ENCODE measurements around the gene PSMD6.

The PSMD6 gene

DNA sequence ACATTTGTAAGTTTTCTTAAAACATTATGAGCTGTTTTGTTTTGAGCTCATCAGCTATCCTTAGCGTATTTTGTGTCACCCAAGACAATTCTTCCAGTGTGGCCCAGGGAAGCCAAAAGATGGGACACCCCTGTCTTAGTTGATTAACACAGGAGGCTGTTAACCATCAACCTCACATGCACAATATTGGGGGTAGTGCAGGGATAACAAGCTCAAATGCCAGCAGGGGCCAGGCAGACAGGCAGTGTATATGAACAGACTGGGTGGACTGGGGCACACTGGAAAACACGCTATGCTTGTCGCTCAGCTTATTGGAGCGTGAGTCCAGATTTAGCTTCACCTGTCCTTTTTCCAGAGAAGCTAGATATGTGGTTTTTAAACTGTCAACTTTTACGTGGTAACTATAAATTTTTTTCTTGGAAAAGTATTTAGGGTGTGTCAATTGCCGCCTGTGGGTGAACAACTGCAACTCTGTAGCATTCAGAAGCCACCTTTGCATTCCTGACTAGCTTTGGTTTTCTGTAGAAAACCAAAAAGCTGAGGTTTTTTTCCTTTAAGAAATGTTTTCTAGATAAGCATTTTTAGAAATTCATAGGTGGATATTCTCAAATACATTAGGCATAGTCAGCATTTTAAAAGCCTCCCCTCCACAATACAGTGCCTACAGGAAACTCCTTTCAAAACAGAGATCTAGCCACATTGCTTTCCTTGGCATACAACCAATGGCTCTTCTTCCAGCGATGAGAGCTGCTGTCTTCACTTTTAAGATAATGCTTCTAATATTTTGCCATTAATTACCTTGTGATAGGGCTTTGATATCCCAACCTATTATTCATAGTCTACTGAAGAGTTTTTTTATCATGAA lies 14.6 kb downstream of the PSMD6 start:
- DNase-seq (ENCODE audit: low spot score), result no peak

DNA sequence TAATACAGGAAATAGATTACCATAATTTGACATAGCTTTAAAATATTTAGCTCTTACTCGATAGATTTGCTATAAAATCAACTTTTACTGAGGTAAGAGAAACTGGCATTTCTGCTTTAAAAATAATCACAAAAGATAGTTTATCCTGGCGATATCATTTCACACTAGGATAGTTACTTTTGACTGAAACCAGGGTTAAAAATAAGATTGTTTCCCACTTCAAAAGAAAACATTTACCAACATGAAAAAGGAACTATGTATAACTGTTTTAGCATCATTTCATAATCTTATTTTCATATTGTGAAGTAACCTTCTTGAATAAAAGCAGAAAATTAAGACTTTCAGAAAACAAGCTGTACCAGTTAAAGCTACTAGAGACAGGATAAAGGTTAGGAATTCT lies 15.3 kb downstream of the PSMD6 start:
- DNase-seq (ENCODE audit: low spot score), result no peak

DNA sequence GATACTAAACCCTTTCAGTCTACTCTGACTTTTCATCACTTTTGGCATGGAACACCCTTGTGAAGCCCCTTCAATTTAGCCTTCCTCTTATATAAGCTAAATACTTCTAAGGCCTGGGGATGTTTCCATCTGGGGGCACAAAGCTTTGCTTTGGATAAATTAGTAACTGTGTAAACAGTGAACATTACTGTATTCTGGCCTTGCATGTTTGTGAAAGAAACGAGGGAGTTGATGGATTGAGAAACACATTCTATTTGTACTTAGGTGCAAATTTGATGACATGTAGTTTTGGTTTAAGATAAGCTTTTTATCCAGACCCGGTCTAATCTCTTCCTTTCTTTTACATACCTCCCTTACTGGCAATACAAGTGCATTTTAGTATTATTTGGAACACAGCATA lies 19.7 kb downstream of the PSMD6 start:
- no peak for DNase-seq (ENCODE audit: low spot score)

DNA sequence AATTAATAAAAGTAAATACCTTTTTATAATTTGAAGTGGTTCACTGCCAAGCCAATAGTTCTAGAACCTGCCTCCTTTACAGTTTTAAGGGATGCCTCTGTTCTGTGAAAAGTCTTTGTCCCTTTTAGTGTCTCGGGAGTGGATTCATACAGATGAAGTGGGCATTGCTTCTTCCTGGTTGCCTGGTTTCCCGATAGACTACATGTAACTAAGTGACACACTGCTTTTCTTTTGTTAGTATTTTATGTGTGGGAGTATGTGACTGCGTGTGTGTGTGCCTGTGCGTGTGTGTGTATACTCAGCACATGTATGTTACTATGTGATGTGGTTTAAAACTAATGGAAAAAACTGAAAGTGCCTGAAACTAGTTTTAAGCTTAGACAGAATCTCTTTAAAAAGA lies 21.1 kb downstream of the PSMD6 start:
- no peak for DNase-seq (ENCODE audit: low spot score)

DNA sequence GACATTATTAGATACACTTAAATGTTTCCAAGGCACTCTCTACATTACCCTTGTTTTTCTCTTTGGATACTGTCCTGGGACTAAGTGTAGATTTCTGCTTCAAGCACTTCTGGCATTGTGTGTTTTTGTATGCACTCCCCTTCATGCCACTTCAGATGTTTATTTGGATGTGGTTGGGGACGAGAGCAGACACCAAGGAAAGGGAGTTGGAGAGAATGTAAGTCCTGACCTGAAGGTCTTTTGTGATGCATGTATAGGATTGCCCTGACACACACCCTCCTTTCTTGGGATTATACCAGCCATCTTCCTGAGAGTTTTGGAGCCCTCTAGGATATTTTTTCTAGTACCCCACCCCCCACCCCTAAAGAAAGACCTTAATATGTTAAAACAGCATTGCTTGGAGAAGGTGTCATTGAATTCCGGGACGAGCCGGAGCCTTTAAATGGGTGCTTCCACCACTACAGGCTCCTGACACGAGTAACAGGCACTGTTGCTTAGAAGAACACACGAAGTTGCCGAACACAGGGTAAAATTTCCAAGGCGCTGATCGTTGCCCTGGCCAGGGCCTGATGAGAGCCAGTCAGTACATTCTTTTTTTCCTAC lies 22.7 kb downstream of the PSMD6 start:
- DNase-seq (ENCODE audit: low spot score), result no peak

DNA sequence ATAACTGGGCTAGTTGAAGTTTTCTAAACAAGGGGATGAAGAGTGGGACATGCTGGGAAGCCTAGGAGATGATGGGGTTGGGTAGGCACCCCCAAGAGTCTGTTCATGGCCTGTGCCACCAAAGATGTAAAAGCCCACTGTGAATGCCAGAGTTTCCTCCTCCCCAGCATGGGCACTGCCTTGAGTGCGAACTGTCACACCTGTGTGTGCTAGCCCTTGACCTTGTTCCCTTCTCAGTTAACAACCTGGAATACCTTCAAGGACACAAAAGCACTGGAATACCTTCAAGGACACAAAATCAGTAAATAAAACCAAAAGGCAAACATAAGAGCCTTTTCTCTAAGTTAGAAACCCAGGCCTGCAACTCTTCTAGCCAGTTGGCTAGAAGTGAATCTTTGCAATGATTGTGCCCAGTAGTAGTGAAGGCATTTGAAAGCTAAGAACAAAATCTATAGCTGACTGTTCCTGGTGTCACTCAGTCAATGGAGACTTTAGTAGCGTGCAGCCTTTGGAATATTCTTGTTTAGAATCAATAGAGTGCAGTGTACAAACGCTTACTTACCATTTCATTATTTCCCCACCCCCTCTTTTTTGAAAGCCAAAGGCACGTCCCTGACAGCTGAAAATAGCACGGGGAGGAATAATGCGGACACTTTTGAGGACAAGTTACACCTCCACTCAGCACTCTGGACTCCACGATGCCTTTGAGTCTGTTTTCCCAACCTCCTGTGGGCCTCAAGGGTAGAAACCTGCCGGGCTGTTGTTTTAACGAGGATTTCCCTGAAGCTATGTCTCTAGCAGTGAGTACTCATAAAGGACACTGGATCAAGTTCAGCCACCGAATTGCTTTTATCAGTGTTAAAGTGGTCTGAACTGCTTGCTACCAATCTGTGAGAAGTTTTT lies 24.2 kb downstream of the PSMD6 start:
- no peak for DNase-seq (ENCODE audit: low spot score)

DNA sequence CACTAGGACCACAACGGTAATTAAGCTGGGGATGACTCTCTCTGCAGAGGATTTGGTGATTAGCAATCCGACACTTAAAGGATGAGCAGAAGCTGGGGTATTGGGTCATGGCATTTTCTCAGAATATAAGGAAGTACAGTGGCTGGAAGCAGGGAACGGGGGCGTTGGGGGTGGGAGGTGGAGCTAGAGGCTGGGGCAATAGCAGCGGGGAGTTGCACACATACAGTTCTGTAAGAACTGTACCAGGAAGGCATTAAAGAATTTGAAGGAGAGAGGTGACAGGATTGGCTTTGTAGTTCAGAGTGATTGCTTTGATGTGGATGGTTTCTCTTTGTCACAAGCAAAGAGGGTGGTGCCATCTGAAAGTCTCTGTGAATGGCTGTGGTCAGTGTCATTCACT lies 28.2 kb downstream of the PSMD6 start:
- DNase-seq (ENCODE audit: low spot score), result no peak

DNA sequence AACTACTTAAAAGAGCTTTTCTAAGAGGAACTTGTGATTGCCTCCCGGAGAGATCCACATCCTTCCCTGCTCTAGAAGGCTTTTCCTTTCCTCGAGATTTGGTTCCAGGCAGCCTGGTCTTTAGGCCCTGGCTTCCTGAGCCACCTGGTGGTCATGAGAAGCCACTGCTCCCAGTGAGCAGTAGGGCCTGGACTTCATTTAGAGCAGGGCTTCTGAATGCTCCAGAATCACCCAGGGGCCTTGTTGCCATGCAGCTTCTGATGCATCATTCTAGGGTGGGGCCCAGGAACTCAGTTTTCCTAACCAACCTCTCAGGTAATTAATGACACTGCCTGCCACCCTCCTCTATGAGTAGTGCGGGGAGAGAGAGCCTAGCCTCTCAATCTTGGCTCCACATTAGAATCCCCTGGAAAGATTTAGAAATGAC lies 29.6 kb downstream of the PSMD6 start:
- peak; percentile 76 for DNase-seq (ENCODE audit: low spot score)

DNA sequence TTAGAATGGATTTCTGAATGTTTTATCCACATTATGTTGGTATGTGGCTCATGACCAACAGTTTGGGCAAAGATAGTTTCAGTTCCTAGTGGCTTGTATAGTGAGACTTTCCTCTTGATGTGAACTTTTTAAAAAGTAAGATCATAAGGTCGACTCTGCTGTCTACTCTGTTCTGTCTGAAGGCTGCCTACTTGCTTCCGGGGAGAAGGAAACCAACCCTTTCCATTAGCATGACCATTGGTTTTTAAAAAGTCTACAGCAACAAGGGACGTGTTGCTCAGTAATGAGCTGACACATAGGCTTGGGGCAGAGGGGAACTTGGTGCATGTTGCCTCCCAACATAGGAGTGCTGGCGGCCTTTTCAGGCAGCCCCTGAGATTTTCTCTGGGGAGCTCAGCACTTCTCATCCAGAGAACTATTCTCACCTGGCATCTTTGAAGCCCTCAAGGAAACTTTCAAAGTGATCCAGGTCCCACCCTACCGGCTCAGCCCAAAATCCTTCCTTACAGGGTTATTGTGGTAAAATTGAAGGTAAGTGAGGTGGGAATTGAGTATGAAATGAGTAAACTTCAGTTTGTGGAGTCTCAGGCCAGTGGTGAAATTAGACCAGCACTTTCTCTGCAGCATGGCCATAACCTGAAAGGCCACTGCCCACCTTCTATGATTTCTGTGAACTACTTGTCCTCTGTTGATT lies 30.6 kb downstream of the PSMD6 start:
- DNase-seq (ENCODE audit: low spot score), result no peak

DNA sequence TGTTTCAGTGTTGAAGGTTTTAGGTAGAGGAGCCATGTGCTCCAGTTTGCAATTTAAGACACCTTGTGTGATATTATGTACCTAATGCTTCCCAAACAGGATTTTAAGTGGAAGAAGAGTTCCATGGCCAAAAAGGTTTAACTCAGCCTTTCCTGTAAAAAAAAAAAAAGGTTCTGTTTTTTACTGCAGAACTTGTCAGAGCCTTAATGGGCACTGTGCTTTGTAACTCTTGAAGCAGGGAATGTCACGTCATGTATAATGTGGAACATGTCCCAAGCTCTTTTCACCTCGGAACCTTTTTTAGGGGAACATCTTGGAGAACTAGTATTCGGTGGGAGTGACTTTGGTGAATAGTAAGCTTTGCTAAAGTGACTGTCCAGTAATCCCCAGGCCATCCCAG lies 31.6 kb downstream of the PSMD6 start:
- DNase-seq (ENCODE audit: low spot score), result no peak

DNA sequence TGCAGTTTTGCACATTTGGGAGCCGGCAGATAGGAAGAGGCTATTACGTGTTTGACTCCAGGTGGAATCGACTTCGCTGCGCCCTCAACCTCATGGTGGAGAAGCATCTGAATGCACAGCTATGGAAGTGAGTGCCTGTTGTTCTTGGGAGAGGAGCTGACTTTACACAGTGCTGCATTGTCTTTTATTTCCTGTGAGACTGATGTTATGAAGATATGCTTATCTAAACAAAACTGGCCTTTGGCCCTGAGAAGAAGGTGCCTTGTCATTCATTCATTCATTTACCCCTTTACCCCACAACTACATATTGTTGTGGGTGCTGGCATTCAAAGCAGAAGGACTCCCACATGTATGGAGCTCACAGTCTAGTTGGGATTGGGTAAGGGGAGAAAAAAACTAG lies 32.6 kb downstream of the PSMD6 start:
- DNase-seq (ENCODE audit: low spot score), result no peak

DNA sequence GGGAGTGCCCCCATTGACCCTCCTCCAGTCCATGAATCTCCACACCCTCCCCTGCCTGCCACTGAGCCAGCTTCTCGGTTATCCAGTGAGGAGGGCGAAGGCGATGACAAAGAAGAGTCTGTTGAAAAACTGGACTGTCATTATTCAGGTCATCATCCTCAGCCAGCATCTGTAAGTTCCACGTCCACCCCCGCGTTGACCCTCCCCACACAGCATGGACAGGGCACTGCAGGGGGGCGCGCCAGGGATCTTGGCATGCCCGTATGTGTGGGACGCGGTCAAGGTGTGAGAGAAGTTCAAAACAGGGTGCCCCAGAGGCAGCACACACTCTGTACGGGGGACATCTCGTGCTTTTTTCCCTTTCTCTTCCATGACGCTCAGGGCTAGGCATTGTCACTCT lies 33.1 kb downstream of the PSMD6 start:
- DNase-seq (ENCODE audit: low spot score), result no peak

DNA sequence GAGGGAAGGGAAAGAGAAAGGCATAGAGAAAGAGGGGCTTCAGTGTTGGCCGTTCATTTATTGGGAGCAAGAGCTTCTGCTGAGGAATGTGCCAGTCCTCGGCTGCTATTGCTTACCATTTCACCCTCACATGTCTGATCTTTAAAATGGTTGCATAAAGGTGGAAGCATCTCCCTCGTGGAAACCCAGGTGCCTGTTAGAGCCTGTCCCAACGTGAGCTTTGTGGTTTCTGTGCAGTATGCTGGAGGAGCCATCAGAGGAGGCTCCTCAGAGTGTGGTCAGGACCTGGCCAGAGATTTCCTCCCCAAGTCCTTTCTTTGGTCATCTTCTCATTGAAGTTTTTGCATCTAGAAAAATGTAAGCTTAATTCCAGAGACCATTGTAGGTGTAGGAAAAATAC lies 34.4 kb downstream of the PSMD6 start:
- no peak for DNase-seq (ENCODE audit: low spot score)

DNA sequence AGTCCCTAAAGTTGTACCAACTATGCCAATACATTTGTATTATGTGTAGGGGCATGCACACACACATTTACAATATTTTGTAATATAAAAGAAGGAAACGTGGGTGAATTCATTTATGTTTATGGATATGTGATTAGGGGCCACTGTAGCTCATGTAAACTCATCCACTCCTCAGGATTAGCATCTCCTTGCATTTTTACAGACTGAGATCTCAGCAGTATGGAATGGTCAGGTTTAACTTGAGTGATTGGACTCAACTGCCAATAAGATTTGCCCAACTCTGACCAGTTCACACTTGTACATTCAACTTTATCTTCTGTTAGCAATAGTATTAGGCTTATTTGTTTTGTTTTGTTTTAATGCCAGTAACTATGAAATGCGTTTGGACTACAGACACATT lies 36.5 kb downstream of the PSMD6 start:
- DNase-seq (ENCODE audit: low spot score), result no peak

DNA sequence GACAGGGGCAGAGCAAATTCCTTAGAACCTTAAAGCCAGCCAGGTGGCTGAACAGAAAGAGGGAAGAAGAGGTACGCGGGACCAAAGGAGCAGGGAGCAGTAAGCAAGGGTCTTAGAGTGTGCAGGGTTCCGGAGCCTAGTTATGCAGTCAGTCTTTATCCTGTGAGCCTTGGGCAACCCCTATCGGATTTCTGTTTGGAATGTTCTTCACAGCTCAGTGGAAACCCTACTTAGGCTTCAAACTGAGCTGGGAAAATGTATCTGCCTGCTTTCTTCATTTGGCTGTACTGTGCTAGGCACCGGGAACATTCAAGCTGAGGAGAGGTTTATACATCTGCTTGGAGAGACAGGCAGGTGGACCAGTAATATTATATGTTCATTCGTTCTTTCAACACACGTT lies 37.1 kb downstream of the PSMD6 start:
- DNase-seq (ENCODE audit: low spot score), result no peak

DNA sequence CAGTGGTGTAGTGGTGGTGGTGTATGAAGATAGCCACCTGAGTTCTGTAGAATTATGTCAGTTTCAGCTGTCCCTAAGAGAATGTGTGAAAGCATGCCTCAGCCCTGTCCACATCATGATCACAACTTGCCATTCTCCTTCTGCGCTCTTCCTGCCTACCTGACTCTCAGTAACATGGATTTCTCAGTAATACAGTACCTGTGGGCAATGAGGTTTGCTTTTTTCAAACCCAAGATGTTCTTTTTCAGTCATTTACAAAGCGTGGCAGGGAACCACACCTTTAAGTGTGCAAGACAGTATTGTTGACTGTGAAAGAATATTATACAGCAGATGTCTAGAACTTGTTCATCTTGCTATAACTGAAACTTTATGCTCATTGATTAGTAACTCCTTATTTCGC lies 38.9 kb downstream of the PSMD6 start:
- DNase-seq (ENCODE audit: low spot score), result no peak

DNA sequence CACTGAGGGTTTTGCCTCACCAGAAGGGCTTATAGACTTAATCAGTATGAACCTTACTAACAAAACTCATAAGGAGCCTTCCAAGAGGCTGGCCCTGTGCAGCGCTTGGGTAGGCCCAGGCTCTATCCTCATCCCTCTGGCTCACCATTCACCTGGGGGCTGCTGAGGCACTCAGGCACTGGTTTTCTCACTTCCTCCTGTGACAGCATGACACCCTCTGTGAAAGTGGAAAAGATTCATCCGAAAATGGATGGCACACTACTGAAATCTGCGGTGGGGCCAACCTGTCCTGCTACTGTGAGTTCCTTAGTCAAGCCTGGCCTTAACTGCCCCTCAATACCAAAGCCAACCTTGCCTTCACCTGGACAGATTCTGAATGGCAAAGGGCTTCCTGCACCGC lies 41.3 kb downstream of the PSMD6 start:
- no peak for DNase-seq (ENCODE audit: low spot score)

DNA sequence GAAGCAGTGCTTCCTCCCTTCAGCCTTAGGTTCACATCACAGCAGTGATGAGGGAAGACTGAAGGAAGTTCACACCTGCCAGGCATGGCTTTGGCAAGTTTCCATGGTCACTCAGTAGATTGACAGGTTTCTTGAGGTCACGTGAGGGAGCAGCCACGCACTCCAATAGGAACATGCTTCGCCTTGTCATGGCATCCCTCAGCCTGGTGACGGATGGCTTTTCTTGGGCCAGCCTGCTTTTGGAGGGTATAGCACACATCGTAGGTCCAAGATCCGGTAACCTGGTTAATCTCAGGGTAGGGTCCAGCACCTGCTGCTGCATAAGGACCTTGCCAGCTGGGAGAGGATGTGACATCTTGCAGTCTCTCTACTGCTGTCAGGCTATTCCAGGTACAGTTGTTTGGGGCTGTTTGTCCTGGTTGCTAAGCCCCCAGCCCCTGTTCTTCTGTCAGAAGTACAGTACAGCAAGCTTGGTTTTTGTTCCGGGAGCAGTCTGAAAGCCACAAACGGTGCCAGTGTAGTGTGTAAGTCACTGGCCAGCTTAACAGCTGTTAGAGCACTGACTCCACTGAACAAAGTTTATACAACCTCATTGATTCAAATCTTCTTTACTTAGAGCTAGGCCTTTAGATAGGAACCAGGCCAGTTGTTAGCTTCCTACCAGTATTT lies 42.3 kb downstream of the PSMD6 start:
- no peak for DNase-seq (ENCODE audit: low spot score)

DNA sequence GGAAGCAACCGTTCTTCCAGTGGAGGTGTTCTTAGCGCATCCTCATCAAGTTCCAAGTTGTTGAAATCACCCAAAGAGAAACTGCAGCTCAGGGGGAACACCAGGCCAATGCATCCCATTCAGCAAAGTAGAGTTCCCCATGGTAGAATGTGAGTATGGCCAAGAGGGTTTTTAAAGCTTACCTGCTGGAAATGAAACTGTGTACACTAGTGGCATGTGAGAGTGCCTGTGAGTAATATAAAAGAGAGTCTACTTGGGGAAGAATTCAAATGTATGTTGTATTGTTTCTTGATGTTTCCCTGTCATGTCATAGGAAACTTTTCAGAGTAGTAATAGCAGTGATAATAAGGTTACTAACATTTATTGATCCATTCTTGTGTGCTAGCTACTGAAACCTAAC lies 43.3 kb downstream of the PSMD6 start:
- DNase-seq (ENCODE audit: low spot score), result no peak

DNA sequence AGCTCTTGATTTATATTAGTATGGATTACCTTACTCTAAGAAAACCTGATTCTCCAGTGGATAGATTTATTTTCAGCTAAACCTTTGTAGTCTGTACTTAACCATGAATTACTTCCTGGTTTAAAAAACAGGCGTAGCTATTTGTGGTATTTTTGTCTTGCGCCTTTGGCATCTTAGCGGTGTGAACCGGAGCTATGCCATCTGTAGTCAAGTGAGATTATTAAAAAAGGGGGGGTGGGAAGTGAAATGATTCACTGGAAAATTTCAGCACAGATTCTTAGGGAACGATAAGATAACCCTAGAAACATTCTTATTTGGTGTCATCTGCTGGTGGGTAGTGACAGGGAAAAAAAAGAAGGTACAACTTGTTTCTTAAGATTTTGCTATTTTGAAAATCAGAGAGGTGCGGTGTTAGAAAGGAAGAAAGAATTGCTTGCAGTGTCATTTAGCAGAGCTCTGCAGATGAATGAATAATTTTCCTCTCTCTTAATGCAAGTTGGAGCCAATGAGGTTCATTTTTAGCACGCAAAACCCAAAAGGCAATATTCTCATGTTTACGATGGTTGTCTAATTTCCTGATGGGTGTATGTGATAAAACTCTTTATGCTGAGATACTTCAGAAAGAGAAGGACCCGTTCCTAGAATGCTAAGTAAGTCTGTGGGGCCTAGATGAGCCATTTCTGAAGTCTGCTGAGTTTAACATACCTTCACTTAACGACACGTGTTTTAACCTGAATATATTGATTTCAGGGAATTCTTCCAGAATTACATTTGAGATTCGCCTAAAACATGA lies 44.0 kb downstream of the PSMD6 start:
- no peak for DNase-seq (ENCODE audit: low spot score)

DNA sequence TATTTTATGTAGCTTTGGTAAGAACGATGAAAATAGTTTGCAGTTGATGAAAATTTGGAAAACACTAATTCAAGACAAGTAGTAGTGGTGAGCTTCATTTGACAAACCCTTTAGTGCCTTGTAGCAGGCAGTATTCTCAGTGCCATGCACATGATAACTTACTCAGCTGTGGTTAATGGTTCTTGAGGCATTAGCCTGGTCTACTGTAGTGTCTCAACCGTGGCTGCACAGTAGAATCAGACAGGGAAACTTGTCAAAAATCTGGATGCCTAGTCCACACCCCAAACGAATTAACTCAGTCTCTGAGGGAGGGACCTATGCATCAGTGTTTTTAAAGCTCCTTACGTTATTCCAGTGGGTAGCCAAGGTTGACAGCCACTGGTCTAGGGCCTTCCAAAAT lies 45.4 kb downstream of the PSMD6 start:
- no peak for DNase-seq (ENCODE audit: low spot score)
